ENCODE results near the gene EHBP1.

DNA sequence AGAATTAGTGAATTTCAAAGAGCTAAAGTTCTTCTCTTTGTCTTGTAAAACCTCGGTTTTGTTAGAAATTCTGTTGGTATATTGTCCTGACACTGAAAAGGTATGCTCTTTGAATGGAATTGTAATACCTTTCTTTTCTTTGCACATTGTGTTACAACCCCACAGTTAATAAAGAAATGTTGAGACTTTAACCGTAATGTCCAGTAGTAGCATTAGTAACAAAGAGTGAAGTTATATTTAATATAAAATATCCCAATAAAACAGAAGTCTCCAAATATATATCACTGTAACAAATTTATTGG is 69.8 kb downstream of the EHBP1 start:
- no peak for TF ChIP-seq JUNB (IDR thresholded peaks at IDR 0.05; ENCODE audit: unreplicated experiment)
- TF ChIP-seq, protein P1, sequence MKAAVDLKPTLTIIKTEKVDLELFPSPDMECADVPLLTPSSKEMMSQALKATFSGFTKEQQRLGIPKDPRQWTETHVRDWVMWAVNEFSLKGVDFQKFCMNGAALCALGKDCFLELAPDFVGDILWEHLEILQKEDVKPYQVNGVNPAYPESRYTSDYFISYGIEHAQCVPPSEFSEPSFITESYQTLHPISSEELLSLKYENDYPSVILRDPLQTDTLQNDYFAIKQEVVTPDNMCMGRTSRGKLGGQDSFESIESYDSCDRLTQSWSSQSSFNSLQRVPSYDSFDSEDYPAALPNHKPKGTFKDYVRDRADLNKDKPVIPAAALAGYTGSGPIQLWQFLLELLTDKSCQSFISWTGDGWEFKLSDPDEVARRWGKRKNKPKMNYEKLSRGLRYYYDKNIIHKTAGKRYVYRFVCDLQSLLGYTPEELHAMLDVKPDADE (IDR thresholded peaks at IDR 0.05), result no peak

Measured in GM23338 (cell line).